GM18861 (cell line): ENCODE measurements around the gene CACNA2D3.

Experiments
- ATAC-seq: cut with Tn5 transposase; IDR thresholded peaks from one replicate; pipeline ENCODE4 v1.9.1; 2021; ENCODE audit not compliant: unreplicated experiment

CACNA2D3 gene

DNA sequence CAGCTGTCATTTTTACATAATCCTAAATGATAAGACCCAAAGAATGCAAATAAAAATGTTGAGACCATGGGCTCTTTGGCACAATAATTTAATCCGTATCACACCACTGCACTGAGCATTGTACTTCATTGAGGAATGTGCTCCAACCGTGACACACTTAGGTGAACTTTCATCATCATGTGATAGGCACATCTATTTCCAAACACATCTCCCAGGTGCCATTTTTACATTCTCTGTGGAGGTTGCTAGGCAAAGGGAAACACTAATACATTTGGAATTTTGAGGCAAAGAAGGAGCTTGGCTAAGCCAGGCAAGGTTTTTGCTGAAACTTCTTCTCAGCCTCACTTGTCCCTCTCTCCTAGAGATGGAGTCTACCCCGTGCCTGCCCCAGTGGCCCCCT is 736.8 kb downstream of the CACNA2D3 start:
- no peak for ATAC-seq

DNA sequence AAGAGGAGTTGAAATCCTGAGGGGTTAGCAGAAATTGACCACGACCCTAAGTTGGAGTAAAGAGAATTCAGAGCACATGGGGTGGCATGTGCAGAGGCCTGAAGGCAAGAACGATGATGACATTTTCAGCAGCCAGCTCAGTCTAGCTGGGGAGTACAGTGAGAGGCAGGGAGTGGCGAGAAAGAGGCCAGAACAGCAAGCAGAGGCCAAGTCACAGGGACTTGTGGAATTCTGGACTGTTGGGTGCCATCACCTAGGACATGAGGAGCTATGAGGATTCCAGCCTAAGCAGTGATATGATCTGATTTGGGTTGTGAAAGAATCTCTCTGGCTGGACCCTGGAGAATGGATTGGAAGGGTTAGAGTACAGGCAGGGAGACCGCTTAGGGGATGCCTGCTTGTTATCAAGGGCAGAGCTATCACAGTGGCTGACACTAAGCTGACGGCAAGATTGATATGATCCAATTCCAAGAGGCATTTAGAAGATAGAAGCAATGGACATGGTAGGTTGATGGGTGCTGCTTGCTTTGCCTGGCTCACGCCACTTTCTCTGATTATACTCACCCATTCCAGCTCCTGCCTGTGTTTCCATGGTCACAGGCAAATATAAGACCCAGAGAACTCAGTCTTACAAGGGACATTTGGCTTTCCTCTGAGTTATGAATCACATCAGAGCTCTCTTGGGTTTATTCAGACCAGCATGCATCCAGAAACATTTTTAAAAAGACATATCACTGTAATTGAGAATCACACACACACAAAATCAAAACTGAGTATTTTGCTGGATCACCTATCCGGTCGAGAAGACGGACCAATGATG is 739.1 kb downstream of the CACNA2D3 start:
- ATAC-seq: no peak

DNA sequence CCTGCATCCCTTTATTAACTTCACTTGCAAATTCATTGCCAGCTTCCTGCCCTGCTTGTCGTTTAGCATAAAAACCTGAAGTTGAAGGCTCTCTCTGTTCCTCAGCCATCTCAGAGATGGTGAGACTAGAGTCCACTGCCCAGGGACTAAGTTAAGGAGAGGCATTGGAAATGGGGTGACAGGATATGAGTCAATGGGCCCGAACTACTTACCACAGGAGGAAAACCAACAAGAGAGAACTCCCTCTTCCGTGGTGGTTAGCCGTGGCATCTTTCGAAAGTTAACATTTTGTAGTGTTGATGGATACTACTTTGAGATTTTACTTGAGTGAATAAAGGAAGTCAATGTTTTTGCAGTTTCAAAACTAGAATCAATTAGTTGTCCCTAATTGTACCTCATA is 740.2 kb downstream of the CACNA2D3 start:
- ATAC-seq: no peak

DNA sequence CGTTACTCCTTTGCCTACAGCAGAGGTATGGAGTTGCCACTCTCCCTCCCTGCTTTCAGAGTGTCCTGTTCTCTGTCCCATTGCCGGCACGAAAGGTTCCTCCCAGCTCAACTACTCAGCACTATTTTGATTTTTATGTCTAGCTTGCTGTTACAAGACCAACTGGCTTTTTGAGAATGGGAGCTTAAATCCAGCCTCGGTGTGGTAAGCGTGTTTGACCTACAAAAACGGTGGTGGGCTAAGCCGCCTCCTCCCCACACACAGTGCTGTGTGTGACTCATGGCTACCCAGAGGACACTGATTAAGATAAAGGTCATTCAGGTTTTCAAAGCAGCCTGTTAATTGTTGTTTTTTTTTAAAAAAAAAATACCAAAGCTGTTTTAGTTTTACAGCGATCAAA is 741.0 kb downstream of the CACNA2D3 start:
- no peak for ATAC-seq

DNA sequence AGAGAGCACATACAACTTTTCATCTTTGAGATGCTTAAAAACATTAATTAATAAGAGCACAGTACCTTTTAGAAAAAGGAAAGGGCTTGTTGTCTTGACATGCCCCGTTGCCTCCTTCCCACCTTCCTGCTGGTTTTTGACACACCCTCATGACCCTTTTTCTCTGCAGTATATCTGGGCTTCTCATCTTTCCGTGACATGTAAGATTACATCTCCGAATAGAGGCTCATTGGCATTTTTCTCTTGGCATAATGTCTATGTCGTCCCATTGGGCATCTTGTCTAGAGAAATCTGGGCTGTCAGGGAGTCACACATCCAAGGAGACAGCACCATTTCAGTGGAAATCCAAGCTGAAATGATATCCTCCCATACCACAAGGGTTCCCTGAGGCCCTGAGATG is 741.4 kb downstream of the CACNA2D3 start:
- no peak for ATAC-seq

DNA sequence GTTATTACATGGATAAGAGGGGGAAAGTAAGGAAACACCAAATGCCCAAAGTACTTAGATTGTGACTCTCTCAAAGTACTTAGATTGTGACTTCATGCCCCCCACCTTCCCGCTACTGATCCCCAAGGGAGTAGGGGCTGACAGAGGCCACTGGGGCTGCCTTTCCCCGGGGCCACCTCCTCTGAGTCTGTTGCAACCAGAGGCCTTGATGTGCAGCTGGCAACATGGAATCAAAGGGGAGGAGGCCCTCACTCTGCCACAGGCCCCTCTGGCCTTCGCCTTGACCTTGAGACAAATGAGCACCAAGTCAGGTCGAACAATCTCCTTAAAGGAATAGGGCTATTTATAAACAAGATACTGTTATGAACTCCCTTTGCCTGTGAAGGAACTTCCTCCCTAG is 743.0 kb downstream of the CACNA2D3 start:
- ATAC-seq: no peak

DNA sequence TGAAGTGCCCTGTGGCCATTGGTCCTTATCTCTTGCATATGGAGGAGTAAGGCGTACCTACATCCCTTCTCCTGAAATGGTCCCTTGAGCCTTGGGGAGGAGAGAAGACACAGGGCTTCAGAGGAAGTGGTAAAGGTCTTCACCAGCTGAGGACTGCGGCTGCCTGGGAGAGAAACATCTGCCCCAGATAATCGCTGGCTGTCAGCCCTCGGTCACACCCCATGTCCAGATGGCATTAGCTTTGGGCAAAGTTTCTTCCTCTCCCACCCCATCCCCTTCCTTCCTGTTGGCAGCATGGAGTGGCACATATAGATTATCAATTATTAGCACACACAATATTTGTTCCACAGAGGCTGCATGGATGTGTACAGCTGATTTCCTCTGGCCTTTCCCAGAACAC is 743.9 kb downstream of the CACNA2D3 start:
- ATAC-seq: no peak

DNA sequence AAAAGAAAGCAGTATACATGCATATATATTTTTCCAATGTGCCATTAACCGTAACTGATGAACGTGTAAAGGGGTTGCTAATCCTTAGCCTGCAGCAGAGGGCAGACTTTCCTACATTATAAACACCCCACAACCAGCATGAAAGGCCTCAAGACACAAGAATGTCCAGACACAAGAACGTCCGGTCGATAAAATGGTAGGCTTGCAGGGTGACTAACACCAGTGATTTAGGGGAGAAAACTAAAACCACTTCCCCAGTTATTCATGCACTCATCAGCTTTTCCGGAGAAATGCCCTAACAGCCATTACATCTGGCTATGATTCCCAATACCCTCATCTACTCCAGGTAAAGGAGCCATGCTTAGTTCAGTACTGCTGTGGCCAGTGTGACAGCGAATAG is 748.1 kb downstream of the CACNA2D3 start:
- ATAC-seq: no peak

DNA sequence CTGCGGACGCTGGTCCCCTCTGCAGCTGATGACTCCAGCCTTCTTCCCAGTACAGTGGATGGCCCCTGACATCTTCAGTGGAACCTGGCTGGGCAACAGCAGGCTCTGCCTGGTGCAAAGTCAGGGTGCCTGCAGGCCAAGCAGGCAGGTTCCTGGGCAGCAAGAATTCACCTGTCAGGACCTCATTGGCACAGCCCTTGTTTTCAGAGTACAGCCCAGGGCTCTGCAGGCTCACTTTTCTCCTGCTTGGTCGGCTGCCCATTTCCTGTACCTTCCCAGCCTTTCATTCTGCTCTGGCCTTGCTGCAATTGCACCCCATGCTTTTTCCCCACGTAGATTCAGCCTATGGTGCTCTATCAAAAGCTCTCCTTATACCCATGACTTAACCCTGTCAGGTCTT is 749.5 kb downstream of the CACNA2D3 start:
- ATAC-seq: no peak

DNA sequence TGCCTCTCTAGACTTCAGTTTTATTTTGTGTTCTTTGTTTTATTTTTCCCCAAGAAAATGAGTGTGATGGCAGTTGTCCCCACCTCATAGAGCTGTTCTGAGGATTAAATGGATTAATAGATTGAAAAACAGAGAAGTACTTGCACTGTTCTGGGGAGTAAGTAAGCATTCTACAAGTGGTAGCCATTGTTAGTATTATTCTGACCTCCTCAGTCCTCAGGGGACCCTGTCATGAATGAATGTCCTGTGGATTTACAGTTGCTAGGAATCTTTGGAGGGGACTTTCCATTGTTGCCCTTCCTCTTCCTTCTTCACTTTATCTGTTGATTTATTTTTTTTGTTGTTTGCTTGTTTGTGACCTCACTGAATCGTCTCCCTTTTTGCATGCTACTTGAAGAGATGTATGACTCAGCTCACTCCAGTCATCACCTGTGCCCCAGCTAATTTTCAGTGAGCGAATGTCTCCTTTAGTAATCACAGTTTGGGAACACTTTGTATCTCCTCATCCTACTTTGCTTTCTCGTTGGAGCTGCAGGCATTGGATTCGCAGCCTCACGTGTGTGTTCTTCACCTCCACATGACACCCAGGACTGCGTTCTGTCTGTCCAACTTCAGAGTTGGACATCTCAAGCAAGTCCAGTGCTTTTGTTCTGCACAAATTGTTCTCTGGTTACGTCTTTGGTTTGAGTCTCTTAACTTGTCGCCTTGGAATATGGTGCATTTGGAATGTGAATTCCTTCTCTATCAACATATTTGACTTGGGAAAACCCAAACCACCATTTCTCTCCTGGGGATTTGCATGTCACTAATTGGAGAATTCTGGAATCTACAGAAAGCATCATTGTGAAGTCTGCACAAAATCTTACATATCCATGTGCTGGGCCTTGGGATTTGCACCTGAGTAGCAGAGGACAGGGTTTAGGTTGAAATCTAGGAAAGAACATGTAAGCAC is 751.0 kb downstream of the CACNA2D3 start:
- no peak for ATAC-seq

DNA sequence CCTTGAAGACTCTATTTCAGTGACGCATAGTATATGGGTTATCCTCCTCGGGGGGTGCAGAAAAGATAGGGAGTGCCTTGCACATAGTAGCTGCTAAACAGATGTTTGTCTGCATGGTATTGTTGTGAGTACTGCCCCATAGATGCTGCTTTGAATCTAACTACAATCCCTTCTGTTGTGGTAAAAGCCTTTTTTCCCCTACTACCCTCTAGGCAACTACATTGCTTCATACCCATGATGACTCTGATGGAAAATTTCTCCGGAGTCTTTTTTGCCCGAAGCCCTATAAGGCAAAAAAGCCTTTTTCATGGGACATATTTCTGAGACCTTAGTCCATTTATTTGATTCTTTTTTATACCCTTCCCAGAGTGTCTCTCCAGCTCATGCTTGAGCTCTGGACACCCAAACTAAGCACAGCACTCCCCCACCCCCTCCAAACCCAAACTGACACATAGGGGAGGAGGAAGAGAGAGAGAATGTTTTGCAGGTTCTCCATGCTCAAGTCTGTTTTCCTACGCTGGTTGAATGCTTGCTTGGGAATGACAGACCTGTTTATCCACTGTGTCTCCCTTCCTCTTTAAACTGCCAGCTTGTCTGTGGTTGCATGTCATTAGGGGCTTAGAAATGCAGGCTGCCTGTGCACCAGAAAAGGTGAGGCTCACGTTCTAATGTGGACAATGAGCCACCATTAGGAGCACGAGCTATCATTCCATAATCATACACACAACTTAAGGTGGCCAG is 752.6 kb downstream of the CACNA2D3 start:
- no peak for ATAC-seq

DNA sequence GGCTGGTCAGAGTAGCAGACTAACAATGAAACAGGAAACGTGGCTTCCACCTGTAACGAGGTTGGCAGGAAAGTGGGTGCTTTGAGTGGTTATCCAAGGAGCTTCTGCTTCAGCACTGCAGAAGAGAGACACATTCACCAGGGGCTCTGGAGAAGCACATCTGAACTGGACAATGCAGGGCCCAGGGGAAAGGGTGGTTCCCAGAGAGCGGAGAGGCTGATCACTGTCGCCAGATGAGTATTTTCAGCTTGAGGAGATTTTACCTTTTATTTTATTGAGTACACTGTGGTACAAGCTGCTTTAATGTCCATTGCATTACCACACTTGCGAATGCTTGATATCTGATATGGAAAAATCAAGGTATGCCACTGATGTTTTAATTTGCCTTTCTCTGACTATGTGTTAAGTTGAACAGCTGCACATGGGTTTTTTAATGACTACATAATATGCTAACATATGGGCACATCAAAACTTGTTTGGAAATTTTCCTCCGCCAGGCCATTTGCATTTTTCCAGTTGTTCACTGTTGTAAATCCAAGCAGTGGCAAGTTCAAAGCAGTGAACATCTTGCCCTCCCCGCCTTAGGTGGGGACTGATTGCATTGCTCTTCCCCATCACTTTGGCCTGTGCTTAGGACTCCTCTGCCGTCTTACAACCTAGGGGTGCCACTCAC is 753.4 kb downstream of the CACNA2D3 start:
- ATAC-seq: no peak

DNA sequence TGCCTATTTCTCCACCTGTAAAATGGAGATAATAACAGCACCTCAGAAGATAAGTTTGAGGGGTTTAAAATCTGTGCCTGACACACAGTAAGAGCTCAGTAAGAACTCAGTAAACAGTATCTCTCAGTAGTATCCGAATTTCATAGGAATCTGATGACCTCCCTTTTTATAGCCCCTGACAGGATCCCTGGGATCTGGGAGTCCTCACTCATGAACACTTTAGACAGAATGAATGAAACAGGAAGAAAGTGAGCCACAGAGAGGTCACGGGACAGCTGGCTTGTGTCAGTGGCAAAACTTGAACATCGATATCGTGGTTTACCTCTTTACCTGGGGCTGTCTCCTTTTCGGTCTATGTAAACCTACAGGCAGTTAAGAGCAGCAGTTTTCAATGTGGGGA is 754.3 kb downstream of the CACNA2D3 start:
- ATAC-seq: no peak

DNA sequence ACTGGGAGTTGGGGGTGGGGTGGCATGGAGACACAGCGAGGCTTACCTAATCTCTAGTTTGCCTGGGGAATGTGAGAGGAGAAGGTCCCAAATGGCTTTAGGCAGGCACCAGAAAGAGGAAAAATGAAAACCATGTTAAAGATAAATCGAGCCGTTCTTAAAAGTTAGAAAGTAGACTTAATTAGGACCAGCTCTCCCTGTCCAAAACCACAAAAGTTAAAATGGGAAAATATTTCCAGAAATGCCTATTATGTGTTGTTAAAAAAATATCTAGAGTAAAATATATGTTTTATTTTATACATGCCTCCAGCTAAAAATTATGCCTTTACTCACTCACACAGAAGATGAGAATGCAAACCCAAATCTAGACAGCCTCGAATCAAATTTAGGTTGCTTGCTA is 755.4 kb downstream of the CACNA2D3 start:
- ATAC-seq: no peak

DNA sequence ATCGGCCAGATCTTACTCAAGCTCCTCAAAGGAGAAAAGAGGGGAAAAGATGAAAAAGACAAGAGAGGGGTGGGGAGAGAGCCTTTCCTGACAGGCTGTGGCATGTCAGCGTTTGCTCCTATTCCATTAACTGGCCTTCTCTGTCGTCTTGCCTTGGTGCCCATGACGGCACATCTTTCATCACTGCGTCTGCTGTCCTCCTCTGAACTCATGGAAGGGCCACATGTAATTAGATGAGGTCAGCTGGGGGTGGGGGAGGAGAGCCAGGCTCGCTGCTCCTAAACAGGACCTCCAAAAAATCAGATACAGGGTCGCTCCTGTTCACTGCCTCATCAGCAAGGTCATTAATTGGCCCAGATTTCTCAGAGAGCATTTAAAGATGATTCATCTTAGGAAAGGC is 755.8 kb downstream of the CACNA2D3 start:
- no peak for ATAC-seq

DNA sequence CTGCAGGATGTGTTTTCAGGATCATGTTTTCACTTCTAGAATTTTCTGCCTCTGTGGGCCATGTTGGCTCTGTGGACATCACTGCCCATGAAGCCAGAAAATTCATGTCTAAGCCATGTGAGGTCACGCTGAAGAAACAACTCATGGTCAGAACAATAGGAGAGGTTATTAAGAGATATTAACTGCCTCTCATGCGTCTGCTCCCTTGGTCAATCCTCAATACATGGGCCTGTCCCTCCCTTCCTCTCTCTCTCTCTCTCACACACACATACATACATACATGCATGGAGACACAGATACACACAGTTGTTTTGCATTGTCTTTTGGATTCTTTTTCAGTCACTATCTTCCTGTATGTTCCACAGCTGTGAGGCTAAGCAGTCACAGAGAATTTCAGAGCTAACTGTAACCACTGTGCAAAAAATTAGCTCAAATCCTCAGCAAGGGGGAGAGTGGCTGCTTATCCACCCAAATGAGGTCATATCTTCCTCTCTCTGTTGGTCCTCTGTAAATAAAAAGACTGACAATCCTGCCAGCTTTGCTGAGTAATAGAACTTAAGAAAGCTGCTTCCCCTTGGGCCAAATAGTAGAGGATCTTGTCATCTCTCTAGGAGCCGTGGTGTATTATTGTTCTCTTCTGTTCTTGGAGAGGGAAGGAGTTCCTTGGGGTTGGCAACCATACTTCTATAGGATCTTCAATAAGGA is 759.9 kb downstream of the CACNA2D3 start:
- no peak for ATAC-seq

DNA sequence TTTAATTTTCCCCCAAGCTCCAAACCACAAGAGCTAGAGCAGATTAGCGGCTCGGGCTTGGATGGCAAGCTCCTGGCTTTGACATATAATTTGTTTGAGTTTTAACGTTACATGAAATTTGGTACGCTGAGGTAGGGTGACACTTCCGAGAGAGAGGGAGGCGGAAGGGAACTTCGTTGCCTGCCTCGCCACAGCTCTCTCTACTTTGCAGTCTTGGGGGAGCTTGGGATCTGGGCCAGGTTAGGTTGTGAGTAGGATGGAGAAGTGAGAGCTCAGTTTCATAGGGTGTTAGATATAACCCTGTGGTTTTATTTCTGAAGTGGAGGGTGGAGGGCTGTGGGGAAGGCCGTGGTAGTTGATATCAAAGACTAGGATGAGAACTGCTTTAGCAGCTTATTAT is 765.8 kb downstream of the CACNA2D3 start:
- ATAC-seq: no peak

DNA sequence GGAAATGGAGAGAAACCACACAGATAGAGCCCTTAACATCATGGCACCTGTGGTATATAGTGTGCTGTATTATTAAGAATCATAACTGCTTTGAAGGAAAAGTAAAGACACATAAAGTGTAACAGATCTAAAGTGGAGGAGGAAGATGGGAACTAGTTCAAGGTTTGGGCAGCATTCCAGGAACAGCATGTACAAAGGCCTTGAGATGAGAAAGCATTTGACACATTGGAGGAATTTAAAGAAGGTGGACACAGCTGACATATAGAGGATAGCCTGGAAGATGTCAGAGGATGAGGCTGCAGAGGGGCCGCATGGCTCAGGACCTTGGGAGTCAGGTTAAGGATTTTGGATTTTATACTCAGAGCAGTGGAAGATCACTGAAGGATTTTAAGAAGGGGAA is 766.5 kb downstream of the CACNA2D3 start:
- ATAC-seq: no peak

DNA sequence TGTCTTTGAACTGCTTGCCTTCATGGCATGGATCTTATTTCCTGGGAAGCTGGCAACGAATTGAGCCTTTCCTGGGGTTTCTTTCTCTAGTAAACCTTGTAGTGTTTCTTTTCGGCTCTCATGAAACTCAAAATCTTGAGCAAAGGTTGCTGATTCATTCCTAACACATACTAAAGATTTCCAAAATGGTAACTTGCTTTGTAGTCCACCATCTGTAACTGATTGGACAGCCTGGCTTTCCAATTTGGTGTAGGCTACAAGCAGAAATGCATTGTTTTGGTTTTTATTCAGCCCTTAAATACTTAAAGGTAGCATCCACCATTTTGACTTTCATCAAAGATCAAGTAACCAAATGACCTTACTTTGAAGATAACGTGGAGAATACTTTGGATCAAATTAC is 767.4 kb downstream of the CACNA2D3 start:
- ATAC-seq: no peak

DNA sequence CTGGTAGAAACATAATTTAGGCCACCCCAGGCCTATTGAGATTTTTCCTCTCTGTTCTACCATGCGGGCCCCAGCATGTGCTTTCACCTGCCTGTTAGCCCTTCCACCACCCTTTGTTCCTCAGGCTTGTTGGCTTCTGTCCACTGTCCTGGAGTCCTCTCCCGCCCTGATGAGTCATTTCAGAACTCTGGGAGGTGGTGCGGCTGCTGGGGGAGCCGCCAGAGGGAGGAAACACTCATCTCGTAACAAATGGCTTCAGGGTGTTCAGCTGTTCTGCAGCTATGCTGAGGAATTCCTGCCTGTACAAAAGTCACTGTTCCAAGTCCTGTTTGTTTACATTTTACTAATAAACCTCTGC is 769.2 kb downstream of the CACNA2D3 start:
- ATAC-seq: no peak
